Measurements from ENCODE around the gene ANKH.
"Not testable (repeated sequence)": the region's sequence is repeated elsewhere in the genome, so short reads cannot be mapped to it uniquely, and the experiment has no call there.

Gene ANKH

GRCh38 chr5:14871214-14872069 lies at the start of gene ANKH:
ANKH (minus strand) TSS chr5:14871778; CDS start chr5:14871447, 331 bp downstream.
- Histone ChIP-seq H3K79me2 (ENCODE audit: control insufficient read depth, insufficient read depth, low read length, unreplicated experiment) (peaks cover 28% of the 10 kb centered on the region), H3K27ac (ENCODE audit: low read depth, low read length) (peak within 1 kb of the TSS; percentile 72), H2AFZ (ENCODE audit: low read length, unreplicated experiment) (peak within 1 kb of the TSS; percentile 16), H3K4me1 (ENCODE audit: control insufficient read depth, insufficient read depth, low read length, unreplicated experiment) (peaks cover 13% of the 10 kb centered on the region), H3K27me3 (ENCODE audit: insufficient read depth, low read length) (no peaks in the 10 kb centered on the region), H3K4me3 (ENCODE audit: low read depth, low read length) (peak within 1 kb of the TSS; percentile 88), H3K36me3 (ENCODE audit: insufficient read depth, low read length) (no peaks in the 10 kb centered on the region)

- Histone ChIP-seq H3K4me3 (ENCODE audit: low read depth, low read length) (no peak overlapping the region), H3K79me2 (ENCODE audit: control insufficient read depth, insufficient read depth, low read length, unreplicated experiment) (no peaks in the 10 kb centered on the region), H3K4me1 (ENCODE audit: control insufficient read depth, insufficient read depth, low read length, unreplicated experiment) (peaks cover 28% of the 10 kb centered on the region), H3K27me3 (ENCODE audit: insufficient read depth, low read length) (no peaks in the 10 kb centered on the region), H3K36me3 (ENCODE audit: insufficient read depth, low read length) (no peaks in the 10 kb centered on the region), H2AFZ (ENCODE audit: low read length, unreplicated experiment) (no peak overlapping the region), H3K27ac (ENCODE audit: low read depth, low read length) (no peak overlapping the region)
These were observed 48.5 kb upstream of the ANKH start for GRCh38 chr5:14920121-14920520.

GRCh38 chr5:14919106-14919505 lies 47.5 kb upstream of the ANKH start:
- H3K79me2 ChIP-seq (ENCODE audit: control insufficient read depth, insufficient read depth, low read length, unreplicated experiment); H3K36me3 ChIP-seq (ENCODE audit: insufficient read depth, low read length); H3K27ac ChIP-seq (ENCODE audit: low read depth, low read length); H3K27me3 ChIP-seq (ENCODE audit: insufficient read depth, low read length); H3K4me3 ChIP-seq (ENCODE audit: low read depth, low read length); H2AFZ ChIP-seq (ENCODE audit: low read length, unreplicated experiment): not testable (repeated sequence)
- H3K4me1 ChIP-seq (ENCODE audit: control insufficient read depth, insufficient read depth, low read length, unreplicated experiment): peaks cover 33% of the 10 kb centered on the region

GRCh38 chr5:14917719-14918118 lies 46.1 kb upstream of the ANKH start:
- no peaks in the 10 kb centered on the region for H3K79me2 ChIP-seq (ENCODE audit: control insufficient read depth, insufficient read depth, low read length, unreplicated experiment)
- H3K27ac ChIP-seq (ENCODE audit: low read depth, low read length): no peak overlapping the region
- peaks cover 33% of the 10 kb centered on the region for H3K4me1 ChIP-seq (ENCODE audit: control insufficient read depth, insufficient read depth, low read length, unreplicated experiment)
- no peak overlapping the region for H3K4me3 ChIP-seq (ENCODE audit: low read depth, low read length)
- no peak overlapping the region for H2AFZ ChIP-seq (ENCODE audit: low read length, unreplicated experiment)
- H3K27me3 ChIP-seq (ENCODE audit: insufficient read depth, low read length): no peaks in the 10 kb centered on the region
- H3K36me3 ChIP-seq (ENCODE audit: insufficient read depth, low read length): no peaks in the 10 kb centered on the region

GRCh38 chr5:14915291-14915952 lies 43.8 kb upstream of the ANKH start:
- Histone ChIP-seq H3K4me1 (ENCODE audit: control insufficient read depth, insufficient read depth, low read length, unreplicated experiment) (peaks cover 30% of the 10 kb centered on the region), H2AFZ (ENCODE audit: low read length, unreplicated experiment) (no peak overlapping the region), H3K36me3 (ENCODE audit: insufficient read depth, low read length) (no peaks in the 10 kb centered on the region), H3K79me2 (ENCODE audit: control insufficient read depth, insufficient read depth, low read length, unreplicated experiment) (no peaks in the 10 kb centered on the region), H3K27me3 (ENCODE audit: insufficient read depth, low read length) (no peaks in the 10 kb centered on the region), H3K4me3 (ENCODE audit: low read depth, low read length) (no peak overlapping the region), H3K27ac (ENCODE audit: low read depth, low read length) (peak overlapping the region; percentile 51)

- Histone ChIP-seq H3K36me3 (ENCODE audit: insufficient read depth, low read length) (no peaks in the 10 kb centered on the region), H2AFZ (ENCODE audit: low read length, unreplicated experiment) (no peak overlapping the region), H3K4me3 (ENCODE audit: low read depth, low read length) (no peak overlapping the region; the same call in 1 of the 2 replicates), H3K79me2 (ENCODE audit: control insufficient read depth, insufficient read depth, low read length, unreplicated experiment) (no peaks in the 10 kb centered on the region), H3K27ac (ENCODE audit: low read depth, low read length) (peak overlapping the region; percentile 51), H3K4me1 (ENCODE audit: control insufficient read depth, insufficient read depth, low read length, unreplicated experiment) (peaks cover 25% of the 10 kb centered on the region), H3K27me3 (ENCODE audit: insufficient read depth, low read length) (no peaks in the 10 kb centered on the region)
These were observed 43.2 kb upstream of the ANKH start for GRCh38 chr5:14914623-14915260.

- 0 out of 2 replicates have a peak overlapping the region, but pooled peaks have one; percentile 51 for H3K27ac ChIP-seq (ENCODE audit: low read depth, low read length)
- no peak overlapping the region for H2AFZ ChIP-seq (ENCODE audit: low read length, unreplicated experiment)
- no peaks in the 10 kb centered on the region for H3K36me3 ChIP-seq (ENCODE audit: insufficient read depth, low read length)
- H3K4me1 ChIP-seq (ENCODE audit: control insufficient read depth, insufficient read depth, low read length, unreplicated experiment): peaks cover 25% of the 10 kb centered on the region
- no peaks in the 10 kb centered on the region for H3K27me3 ChIP-seq (ENCODE audit: insufficient read depth, low read length)
- no peak overlapping the region for H3K4me3 ChIP-seq (ENCODE audit: low read depth, low read length)
- no peaks in the 10 kb centered on the region for H3K79me2 ChIP-seq (ENCODE audit: control insufficient read depth, insufficient read depth, low read length, unreplicated experiment)
These were observed 42.6 kb upstream of the ANKH start for GRCh38 chr5:14914193-14914592.

GRCh38 chr5:14913096-14913495 lies 41.5 kb upstream of the ANKH start:
- Histone ChIP-seq H3K4me1 (ENCODE audit: control insufficient read depth, insufficient read depth, low read length, unreplicated experiment) (peaks cover 29% of the 10 kb centered on the region), H3K27ac (ENCODE audit: low read depth, low read length) (no peak overlapping the region), H2AFZ (ENCODE audit: low read length, unreplicated experiment) (no peak overlapping the region), H3K36me3 (ENCODE audit: insufficient read depth, low read length) (no peaks in the 10 kb centered on the region), H3K79me2 (ENCODE audit: control insufficient read depth, insufficient read depth, low read length, unreplicated experiment) (no peaks in the 10 kb centered on the region), H3K27me3 (ENCODE audit: insufficient read depth, low read length) (no peaks in the 10 kb centered on the region), H3K4me3 (ENCODE audit: low read depth, low read length) (no peak overlapping the region)

- no peak overlapping the region for H3K4me3 ChIP-seq (ENCODE audit: low read depth, low read length)
- no peaks in the 10 kb centered on the region for H3K36me3 ChIP-seq (ENCODE audit: insufficient read depth, low read length)
- H3K79me2 ChIP-seq (ENCODE audit: control insufficient read depth, insufficient read depth, low read length, unreplicated experiment): no peaks in the 10 kb centered on the region
- no peak overlapping the region for H2AFZ ChIP-seq (ENCODE audit: low read length, unreplicated experiment)
- peaks cover 21% of the 10 kb centered on the region for H3K4me1 ChIP-seq (ENCODE audit: control insufficient read depth, insufficient read depth, low read length, unreplicated experiment)
- no peak overlapping the region for H3K27ac ChIP-seq (ENCODE audit: low read depth, low read length)
- H3K27me3 ChIP-seq (ENCODE audit: insufficient read depth, low read length): no peaks in the 10 kb centered on the region
These were observed 40.6 kb upstream of the ANKH start for GRCh38 chr5:14912206-14912605.

- H3K36me3 ChIP-seq (ENCODE audit: insufficient read depth, low read length): no peaks in the 10 kb centered on the region
- no peaks in the 10 kb centered on the region for H3K79me2 ChIP-seq (ENCODE audit: control insufficient read depth, insufficient read depth, low read length, unreplicated experiment)
- H3K27me3 ChIP-seq (ENCODE audit: insufficient read depth, low read length): no peaks in the 10 kb centered on the region
- H2AFZ ChIP-seq (ENCODE audit: low read length, unreplicated experiment): no peak overlapping the region
- H3K4me1 ChIP-seq (ENCODE audit: control insufficient read depth, insufficient read depth, low read length, unreplicated experiment): peaks cover 8% of the 10 kb centered on the region
- no peak overlapping the region for H3K27ac ChIP-seq (ENCODE audit: low read depth, low read length)
- H3K4me3 ChIP-seq (ENCODE audit: low read depth, low read length): no peak overlapping the region
These were observed 37.8 kb upstream of the ANKH start for GRCh38 chr5:14909369-14909768.

Measured in ACC112 (cell line).